AG10803 (cell line): ENCODE measurements around the gene CDC23.

Source experiments
- DNase-seq: peaks from one replicate; pipeline ENCODE4 v3.0.0; 2010; ENCODE audit warnings: low read depth
- H3K4me3 ChIP-seq: 2 replicates; pipeline ENCODE4 v1.5.1; 2011; ENCODE audit warnings: mild to moderate bottlenecking, low read length, control low read depth
- CTCF ChIP-seq: conservative IDR thresholded peaks from 2 replicates; pipeline ENCODE4 v1.5.1; 2011; ENCODE audit warnings: mild to moderate bottlenecking, low read length, control low read depth, inconsistent platforms

Gene CDC23

DNA sequence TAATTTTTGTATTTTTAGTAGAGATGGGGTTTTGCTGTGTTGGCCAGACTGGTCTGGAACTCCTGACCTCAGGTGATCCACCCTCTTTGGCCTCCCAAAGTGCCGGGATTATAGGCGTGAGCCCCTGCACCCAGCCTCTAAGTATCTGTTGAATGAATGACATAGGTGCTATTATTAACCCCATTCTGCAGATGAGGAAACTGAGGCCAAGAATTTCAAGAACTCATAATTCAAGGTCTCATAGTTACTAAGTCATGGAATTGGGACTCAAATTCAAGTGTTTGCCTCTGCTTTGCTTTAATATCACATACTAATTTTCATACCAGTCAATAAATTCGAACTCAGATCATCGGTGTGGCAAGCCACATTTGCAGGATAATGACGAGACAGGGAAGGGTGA lies 32.3 kb downstream of the CDC23 start:
- no peak overlapping the region for H3K4me3 ChIP-seq
- no peak for DNase-seq
- TF ChIP-seq CTCF = no peak

DNA sequence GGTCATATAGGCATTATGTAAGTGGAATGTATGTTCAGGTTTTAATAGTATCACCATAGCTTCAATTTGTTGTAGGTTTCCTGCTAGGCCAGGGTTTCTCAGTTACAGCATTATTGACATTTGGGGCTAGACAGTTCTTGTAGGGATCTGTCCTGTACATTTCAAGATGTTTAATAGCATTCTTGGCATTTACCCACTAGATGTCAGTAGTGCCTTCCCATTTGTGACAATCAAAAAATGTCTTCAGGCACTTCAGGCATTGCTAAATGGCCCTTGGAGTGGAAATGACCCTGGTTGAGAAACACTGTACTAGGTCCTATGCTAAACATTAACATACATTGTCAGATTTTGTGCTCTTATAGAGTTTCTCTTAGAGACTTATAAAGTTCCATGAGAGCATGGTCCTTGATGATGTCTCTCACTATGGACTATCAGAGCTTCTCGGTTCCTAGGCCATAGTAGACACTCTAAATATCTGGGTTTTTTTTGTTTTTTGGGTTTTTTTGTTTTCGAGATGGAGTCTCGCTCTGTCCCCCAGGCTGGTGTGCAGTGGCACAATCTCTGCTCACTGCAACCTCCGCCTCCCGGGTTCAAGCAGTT lies 32.8 kb downstream of the CDC23 start:
- TF ChIP-seq CTCF = peak; percentile 44
- DNase-seq = peak; percentile 52
- H3K4me3 ChIP-seq = peak overlapping the region; percentile 97

GRCh38 chr5:138179277-138179857 lies 33.8 kb downstream of the CDC23 start:
- no peak for DNase-seq
- no peak for TF ChIP-seq CTCF
- peak overlapping the region; percentile 97 for H3K4me3 ChIP-seq

- no peak for TF ChIP-seq CTCF
- peak; percentile 94 for DNase-seq
- peak within 1 kb of the TSS; percentile 97 for H3K4me3 ChIP-seq
Observed at GRCh38 chr5:138178516-138179276, 34.4 kb downstream of the CDC23 start, which contains the start of the genes BRD8 and KIF20A. Gene BRD8, minus strand, starts transcription at chr5:138178630. Its CDS starts 16 bp downstream, at chr5:138178614. Gene KIF20A, plus strand, starts transcription at chr5:138179112. Its CDS starts 569 bp downstream, at chr5:138179681.

- H3K4me3 ChIP-seq = peak overlapping the region; percentile 97
- no peak for TF ChIP-seq CTCF
- DNase-seq = peak; percentile 20
Observed at GRCh38 chr5:138177941-138178515, 35.1 kb downstream of the CDC23 start.

DNA sequence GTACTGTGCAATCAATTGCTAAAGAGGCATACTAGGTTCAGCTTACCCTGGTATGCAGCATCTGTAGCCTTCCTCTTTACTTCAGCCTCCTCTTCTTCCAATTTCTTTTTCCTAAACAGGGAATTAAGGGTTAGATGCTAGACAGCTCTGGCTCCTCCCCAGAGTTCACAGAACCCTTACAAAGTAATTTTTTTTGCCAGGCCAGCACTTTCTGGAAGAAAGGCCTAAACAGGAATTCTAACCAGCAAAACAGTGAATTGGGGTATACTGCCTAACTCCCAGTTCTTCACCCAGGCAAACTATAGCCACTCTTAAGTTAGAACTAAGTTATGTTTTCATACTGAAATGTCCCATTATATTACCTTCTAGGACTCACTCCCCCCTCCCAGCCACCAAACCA lies 42.8 kb downstream of the CDC23 start:
- H3K4me3 ChIP-seq = no peak overlapping the region
- no peak for DNase-seq
- no peak for TF ChIP-seq CTCF
